ENCODE measurements around the gene STMN3. TPM values are rescaled to one million over a fixed set of nuclear protein-coding genes. Genes with fewer than 3 reads are reported as not detected.

Gene STMN3
- total and polyA plus RNA-seq, 8 donors: 12.6 to 47.0 (median 34.4) TPM

DNA sequence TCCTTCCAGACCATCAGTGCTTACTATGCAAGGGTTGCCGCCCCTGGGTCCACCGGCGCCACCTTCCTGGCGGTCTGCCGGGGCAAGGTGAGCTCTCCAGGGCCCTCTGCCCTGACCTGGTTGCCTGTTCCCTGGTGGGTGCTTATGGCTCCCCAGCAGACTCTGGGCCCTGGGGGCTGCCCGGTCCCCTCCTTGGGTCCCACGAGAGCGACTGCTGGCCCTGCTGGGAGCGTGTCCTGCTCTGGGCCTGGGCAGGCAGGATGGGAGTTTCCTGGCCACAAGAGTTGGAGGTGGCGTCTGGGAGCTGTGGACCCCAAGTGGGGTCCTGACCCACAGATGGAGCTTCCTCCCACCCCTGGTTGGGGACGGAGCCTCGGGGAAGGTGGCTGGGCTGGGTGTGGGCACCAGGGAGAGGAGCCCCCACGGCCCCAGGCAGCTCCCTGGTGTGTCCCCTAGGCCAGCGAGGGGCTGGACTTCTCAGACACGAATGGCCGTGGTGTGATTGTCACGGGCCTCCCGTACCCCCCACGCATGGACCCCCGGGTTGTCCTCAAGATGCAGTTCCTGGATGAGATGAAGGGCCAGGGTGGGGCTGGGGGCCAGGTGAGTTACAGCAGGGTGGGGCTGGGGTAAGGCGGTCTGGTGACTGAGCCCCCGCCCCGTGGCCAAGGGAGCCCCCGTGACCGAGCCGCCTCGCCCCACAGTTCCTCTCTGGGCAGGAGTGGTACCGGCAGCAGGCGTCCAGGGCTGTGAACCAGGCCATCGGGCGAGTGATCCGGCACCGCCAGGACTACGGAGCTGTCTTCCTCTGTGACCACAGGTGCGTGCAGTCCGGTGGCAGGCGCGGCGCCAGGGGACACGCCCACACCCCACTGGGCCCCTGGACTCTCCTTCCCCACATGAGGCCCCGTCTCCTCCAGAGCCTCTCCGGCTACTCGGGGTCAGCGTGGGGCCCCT, 36.1 kb upstream of the STMN3 start:
- H3K27ac ChIP-seq: peak overlapping the region; percentile 88 to 91
- peaks cover 20 to 62% of the 10 kb centered on the region in 2 donors for H3K4me1 ChIP-seq
- TF ChIP-seq, protein P1, sequence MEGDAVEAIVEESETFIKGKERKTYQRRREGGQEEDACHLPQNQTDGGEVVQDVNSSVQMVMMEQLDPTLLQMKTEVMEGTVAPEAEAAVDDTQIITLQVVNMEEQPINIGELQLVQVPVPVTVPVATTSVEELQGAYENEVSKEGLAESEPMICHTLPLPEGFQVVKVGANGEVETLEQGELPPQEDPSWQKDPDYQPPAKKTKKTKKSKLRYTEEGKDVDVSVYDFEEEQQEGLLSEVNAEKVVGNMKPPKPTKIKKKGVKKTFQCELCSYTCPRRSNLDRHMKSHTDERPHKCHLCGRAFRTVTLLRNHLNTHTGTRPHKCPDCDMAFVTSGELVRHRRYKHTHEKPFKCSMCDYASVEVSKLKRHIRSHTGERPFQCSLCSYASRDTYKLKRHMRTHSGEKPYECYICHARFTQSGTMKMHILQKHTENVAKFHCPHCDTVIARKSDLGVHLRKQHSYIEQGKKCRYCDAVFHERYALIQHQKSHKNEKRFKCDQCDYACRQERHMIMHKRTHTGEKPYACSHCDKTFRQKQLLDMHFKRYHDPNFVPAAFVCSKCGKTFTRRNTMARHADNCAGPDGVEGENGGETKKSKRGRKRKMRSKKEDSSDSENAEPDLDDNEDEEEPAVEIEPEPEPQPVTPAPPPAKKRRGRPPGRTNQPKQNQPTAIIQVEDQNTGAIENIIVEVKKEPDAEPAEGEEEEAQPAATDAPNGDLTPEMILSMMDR (IDR thresholded peaks at IDR 0.05): no peak
- no peak for DNase-seq
- ATAC-seq: no peak
- H3K36me3 ChIP-seq: peaks cover 0 to 13% of the 10 kb centered on the region in 2 donors
- no peak overlapping the region for H3K4me3 ChIP-seq
- intact Hi-C loops (cut with DNase I): no loop called here
- no peaks in the 10 kb centered on the region for H3K9me3 ChIP-seq
- H3K27me3 ChIP-seq: no peaks in the 10 kb centered on the region

DNA sequence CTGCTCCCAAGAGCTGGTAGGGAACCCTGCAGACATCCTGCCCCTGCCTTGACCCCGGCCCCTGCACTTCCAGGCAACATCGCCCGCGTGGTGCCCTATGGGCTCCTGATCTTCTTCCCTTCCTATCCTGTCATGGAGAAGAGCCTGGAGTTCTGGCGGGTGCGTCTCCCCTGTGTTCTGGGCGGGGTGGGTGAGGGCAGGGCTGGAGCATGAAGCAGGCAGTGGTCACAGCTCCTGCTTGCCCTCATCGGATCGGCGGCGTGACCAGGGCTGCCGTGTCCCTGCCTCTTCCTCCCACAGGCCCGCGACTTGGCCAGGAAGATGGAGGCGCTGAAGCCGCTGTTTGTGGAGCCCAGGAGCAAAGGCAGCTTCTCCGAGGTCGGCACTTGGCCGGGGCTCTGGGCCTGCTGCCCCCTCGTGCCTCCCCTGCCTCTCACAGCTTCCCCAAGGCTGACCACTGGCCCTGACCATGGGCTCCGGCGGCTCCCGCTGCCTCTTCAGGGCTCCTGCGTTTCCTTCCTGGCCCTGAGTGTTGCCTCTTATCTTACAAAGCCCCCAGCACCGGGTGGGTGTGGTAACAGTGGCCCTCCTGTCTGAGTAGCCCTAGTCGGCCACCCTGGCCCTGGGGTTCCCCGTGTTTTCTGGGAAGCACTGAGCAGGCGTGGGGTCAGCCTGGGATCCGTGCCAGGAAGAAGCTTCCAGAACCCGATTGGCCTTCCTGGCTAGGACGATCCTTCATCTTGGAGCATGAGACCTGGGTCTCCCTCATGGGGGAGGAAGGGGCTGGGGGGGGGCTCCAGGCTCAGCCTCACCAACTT, 35.2 kb upstream of the STMN3 start:
- H3K36me3 ChIP-seq: peaks cover 0 to 9% of the 10 kb centered on the region in 2 donors
- no peak overlapping the region for H3K4me3 ChIP-seq
- H3K27ac ChIP-seq: peak overlapping the region; percentile 88 to 91
- intact Hi-C loops (cut with DNase I): no loop called here
- no peak for ATAC-seq
- H3K4me1 ChIP-seq: peaks cover 20 to 62% of the 10 kb centered on the region in 2 donors
- DNase-seq: no peak
- TF ChIP-seq, protein P1 (IDR thresholded peaks at IDR 0.05): no peak
- H3K9me3 ChIP-seq: no peaks in the 10 kb centered on the region
- no peaks in the 10 kb centered on the region for H3K27me3 ChIP-seq

DNA sequence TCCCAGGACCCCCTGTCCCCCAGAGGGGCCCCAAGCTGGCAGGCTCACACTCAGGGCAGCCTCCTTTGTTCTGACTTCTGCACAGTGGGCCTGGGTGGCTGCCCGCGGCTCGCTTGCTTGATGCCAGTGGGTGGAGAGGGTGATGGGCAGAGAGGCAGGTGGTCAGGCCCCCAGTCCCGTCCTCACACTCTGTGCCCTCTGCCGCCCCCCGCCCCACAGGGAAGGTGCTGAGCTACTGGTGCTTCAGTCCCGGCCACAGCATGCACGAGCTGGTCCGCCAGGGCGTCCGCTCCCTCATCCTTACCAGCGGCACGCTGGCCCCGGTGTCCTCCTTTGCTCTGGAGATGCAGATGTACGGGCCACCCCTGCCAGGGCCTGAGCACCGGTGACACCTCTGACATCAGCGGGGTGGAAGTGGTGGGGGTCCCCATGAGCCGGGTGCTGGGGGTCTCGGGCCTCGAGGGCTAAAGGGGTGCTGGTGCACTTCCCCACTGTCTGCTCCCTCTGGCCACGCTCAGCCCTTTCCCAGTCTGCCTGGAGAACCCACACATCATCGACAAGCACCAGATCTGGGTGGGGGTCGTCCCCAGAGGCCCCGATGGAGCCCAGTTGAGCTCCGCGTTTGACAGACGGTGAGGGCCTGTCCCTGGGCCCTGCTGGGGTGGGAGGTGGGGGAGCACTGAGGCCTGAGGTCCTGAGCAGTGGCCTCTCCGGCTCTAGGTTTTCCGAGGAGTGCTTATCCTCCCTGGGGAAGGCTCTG, 34.4 kb upstream of the STMN3 start:
- Histone ChIP-seq H3K27ac (peak overlapping the region; percentile 88 to 91), H3K4me1 (peaks cover 22 to 63% of the 10 kb centered on the region in 2 donors), H3K27me3 (no peaks in the 10 kb centered on the region), H3K9me3 (no peaks in the 10 kb centered on the region), H3K4me3 (no peak overlapping the region), H3K36me3 (peaks cover 0 to 13% of the 10 kb centered on the region in 2 donors)
- DNase-seq (peak in 1 of 4 donors; percentile 78), ATAC-seq (no peak)
- intact Hi-C loops (cut with DNase I): no loop called here
- TF ChIP-seq, protein P1 (IDR thresholded peaks at IDR 0.05): no peak

DNA sequence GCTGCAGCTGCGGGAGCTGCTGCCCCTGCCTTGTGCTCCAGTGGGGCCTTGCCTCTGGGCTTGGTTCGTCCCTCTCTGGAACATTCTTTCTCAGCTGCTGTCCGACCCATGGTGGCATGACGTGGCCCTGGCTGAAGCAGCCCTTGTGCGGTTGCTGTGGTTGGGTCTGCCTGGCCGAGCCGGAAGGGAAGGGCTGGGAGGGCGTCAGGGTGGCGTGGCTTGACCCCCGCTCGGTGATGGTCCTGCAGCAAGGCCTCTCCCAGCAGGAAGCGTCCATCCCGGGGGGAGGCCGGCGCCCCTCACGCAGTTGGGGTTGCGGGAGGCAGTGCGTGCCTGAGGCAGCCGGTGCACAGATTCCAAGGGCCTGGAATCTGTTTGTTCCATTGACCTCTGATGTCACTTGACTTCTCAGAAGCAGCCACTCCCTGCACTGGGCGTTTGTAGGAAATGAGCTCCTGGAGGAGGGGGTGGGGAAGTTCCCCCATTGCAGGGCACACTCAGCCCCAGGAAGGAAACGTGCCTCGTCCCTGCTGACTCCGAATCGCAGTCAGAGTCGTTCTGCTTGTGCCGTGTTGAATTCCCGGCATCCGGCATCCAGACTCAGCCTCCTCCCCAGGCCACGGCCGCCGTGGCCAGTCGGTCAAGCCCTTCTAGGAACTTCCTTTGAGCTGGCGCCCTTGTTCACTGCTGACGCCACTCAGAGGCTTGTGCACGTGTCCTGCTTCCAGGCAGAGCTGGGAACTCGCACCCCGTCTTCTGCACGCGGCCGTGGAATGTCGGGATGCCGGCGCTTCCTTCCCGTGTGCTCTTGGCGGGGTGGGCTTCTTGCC, 33.5 kb upstream of the STMN3 start:
- TF ChIP-seq, protein P1 (IDR thresholded peaks at IDR 0.05): no peak
- intact Hi-C loops (cut with DNase I): no loop called here
- Histone ChIP-seq H3K27ac (peak overlapping the region; percentile 88 to 91), H3K9me3 (no peaks in the 10 kb centered on the region), H3K27me3 (no peaks in the 10 kb centered on the region), H3K4me3 (no peak overlapping the region), H3K4me1 (peaks cover 24 to 67% of the 10 kb centered on the region in 2 donors), H3K36me3 (peaks cover 0 to 18% of the 10 kb centered on the region in 2 donors)
- ATAC-seq: peak; percentile 66
- DNase-seq: peak in 3 of 4 donors; percentile 54 to 90 (median 86)

Data from left lung (tissue), 10 donors.